Psoas muscle (tissue), 8 donors: ENCODE measurements around the gene RHBDF2. TPM values are rescaled to one million over a fixed set of nuclear protein-coding genes. Genes with fewer than 3 reads are reported as not detected.
A peak's percentile ranks its signal among the peaks of the same experiment; 100 is the strongest.

ENCODE experiments used
- ATAC-seq, 4 donors: fragments of 200-7000 bp; cut with Tn5 transposase; one replicate each; pipeline ENCODE4 v1.9.1; 2020; ENCODE audit warnings: moderate library complexity in 3 of 4, mild to moderate bottlenecking in 2 of 4
- DNase-seq, 2 donors: peaks; one replicate each; pipeline ENCODE4 v3.0.0-alpha.2; 2020
- H3K27ac ChIP-seq: fragments of 200-600 bp; one replicate; pipeline ENCODE4 v1.8.0; 2022
- H3K27me3 ChIP-seq, 3 donors: fragments of 200-600 bp in 1 of 3; one replicate each; pipeline versions ENCODE4 v1.6.1 to v1.8.0; 2013 to 2022; ENCODE audit warnings: low read length in 2 of 3, mild to moderate bottlenecking in 2 of 3, moderate library complexity in 1 of 3; ENCODE audit not compliant: insufficient read depth in 3 of 3
- H3K36me3 ChIP-seq, 2 donors: fragments of 200-600 bp in 1 of 2; one replicate each; pipeline versions ENCODE4 v1.6.1 to v1.8.0; 2013 to 2022; ENCODE audit warnings: low read depth in 1 of 2, mild to moderate bottlenecking in 1 of 2, moderate library complexity in 1 of 2; ENCODE audit not compliant: insufficient read depth in 1 of 2
- H3K4me1 ChIP-seq: fragments of 200-600 bp; one replicate; pipeline ENCODE4 v1.8.0; 2022
- H3K4me3 ChIP-seq: fragments of 200-600 bp; one replicate; pipeline ENCODE4 v1.8.0; 2022; ENCODE audit warnings: mild to moderate bottlenecking
- H3K9me3 ChIP-seq: fragments of 200-600 bp; one replicate; pipeline ENCODE4 v1.8.0; 2022
- CTCF ChIP-seq: fragments of 200-600 bp; IDR thresholded peaks from one replicate; pipeline ENCODE4 v1.8.0; 2022; ENCODE audit warnings: antibody characterized with exemption
- WGBS, 3 donors: extraction: QIAGEN DNeasy Blood & Tissue Kit; methylation state at CpG; one replicate each; pipeline versions ENCODE4 v1.1.6 to v1.1.7; 2013; 5-methylcytosine and 5-hydroxymethylcytosine counted together
- intact Hi-C, 2 donors: fragments of 100-400 bp; cut with DNase I; formaldehyde crosslinking; loops; one replicate each; pipeline versions ENCODE4 v1.11.0 to v1.14.2; 2022
- polyA plus RNA-seq, 3 donors: library from polyadenylated mRNA; stranded (reverse); fragments of 200-250 nt; gene quantifications; one replicate each; pipeline ENCODE4 v1.2.3, GENCODE V29; 2013
- total RNA-seq, 4 donors: library from RNA; stranded (reverse); fragmentation: NEBNext Ultra II Directional in 2 of 4; extraction: Animal tissue kit (Norgen Biotek cat#: 25700) in 2 of 4; gene quantifications; one replicate each; pipeline versions ENCODE4 v1.2.1 to v1.2.4, GENCODE V29; 2021 to 2023
- donor health status: healthy with polysubstance abuse.
- donor health status: DM: no; HTN: no; CAD: no; lungs with moderate emphysema.
- donor health status: Bipolar disorder and iron deficiency.
- donor health status: healthy.
- donor health status: DM: yes; HTN: yes; CAD: no.
- donor health status: DM: no; HTN: no; CAD: no.
- donor health status: DM: no; HTN: no; CAD: no.
- donor health status: DM: yes; HTN: yes; CAD: no.

Gene RHBDF2
- total and polyA plus RNA-seq, 7 donors = 6.6 to 23.1 (median 13.3) TPM

- DNase-seq (peak; percentile 81 to 90), ATAC-seq (peak; percentile 72 to 82 (median 77))
- Histone ChIP-seq H3K27ac (peak overlapping the region; percentile 94), H3K4me3 (peak overlapping the region; percentile 55), H3K36me3 (no peaks in the 10 kb centered on the region), H3K27me3 (no peaks in the 10 kb centered on the region), H3K9me3 (no peaks in the 10 kb centered on the region), H3K4me1 (peaks cover 50% of the 10 kb centered on the region)
- 6 to 9% (median 9%) methylated on average over 31 of the region's 31 CpGs for WGBS, 3 donors
- TF ChIP-seq CTCF = no peak
- intact Hi-C loops = no loop called here
Observed at GRCh38 chr17:76497979-76498875, 3.0 kb downstream of the RHBDF2 start.

DNA sequence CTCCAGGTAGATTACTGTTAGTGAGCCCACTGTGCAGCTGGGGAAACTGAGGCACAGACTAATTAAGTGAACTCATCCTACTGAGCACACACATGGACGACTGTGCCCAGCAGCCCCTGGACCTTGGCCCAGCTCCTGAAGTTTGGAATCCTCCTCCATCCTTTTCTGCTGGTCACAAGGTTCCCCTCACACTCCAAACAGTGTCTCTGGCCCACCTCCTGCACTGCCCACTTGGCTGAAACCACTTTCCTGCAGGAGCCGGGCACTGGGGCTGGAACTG lies 3.6 kb downstream of the RHBDF2 start:
- H3K27me3 ChIP-seq = no peaks in the 10 kb centered on the region
- H3K4me3 ChIP-seq = peak overlapping the region; percentile 55
- ATAC-seq = no peak
- no peak for DNase-seq
- 11 to 16% (median 13%) methylated on average over 2 of the region's 2 CpGs for WGBS, 3 donors
- no peaks in the 10 kb centered on the region for H3K9me3 ChIP-seq
- H3K27ac ChIP-seq = peak overlapping the region; percentile 94
- H3K4me1 ChIP-seq = peaks cover 55% of the 10 kb centered on the region
- TF ChIP-seq CTCF = no peak
- intact Hi-C loops = no loop called here
- H3K36me3 ChIP-seq = no peaks in the 10 kb centered on the region

GRCh38 chr17:76496464-76496863 lies 4.8 kb downstream of the RHBDF2 start:
- intact Hi-C loops = no loop called here
- peak overlapping the region; percentile 94 for H3K27ac ChIP-seq
- H3K36me3 ChIP-seq = no peaks in the 10 kb centered on the region
- no peak for DNase-seq
- 85 to 93% (median 89%) methylated on average over 6 of the region's 6 CpGs for WGBS, 3 donors
- peaks cover 63% of the 10 kb centered on the region for H3K4me1 ChIP-seq
- TF ChIP-seq CTCF = no peak
- no peaks in the 10 kb centered on the region for H3K27me3 ChIP-seq
- ATAC-seq = no peak
- no peak overlapping the region for H3K4me3 ChIP-seq
- no peaks in the 10 kb centered on the region for H3K9me3 ChIP-seq

DNA sequence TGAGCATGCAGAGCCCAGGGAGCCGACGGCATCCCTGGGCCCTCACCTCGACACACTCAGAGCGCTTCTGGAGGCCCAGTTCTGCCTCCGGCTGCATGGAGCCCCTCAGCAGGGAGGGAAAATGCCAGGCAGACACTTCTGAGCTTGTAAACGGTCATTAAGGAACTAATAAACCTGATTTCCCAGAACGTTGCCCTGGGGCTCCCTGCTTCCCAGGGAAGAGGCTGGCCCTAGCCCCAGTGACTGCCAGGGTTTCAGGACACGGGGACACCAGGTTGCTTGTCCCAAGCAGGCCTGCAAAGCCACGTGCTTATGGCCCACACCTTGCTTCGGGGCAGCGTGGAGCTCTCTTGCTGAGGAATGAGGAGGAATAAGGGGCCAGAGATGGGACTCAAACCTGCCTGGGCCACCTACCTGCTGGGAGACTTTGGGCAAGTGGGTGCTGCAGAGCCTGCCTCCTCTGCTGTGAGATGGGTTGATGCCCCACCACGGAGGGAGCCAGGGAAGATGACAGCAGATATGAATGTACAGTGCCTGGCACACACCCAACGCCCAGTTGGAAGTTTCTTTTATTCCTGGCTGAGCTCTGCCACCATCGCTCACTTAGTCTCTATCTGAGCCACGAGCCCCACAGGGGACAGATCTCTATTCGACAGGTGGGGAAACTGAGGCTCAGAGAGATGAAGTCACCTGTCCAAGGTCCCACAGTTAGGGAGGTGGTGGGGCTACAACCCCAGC lies 5.4 kb downstream of the RHBDF2 start:
- no peaks in the 10 kb centered on the region for H3K9me3 ChIP-seq
- ATAC-seq (no peak), DNase-seq (no peak)
- peaks cover 63% of the 10 kb centered on the region for H3K4me1 ChIP-seq
- H3K27ac ChIP-seq = peak overlapping the region; percentile 23
- no peak overlapping the region for H3K4me3 ChIP-seq
- no peaks in the 10 kb centered on the region for H3K27me3 ChIP-seq
- intact Hi-C loops = no loop called here
- 70 to 82% (median 79%) methylated on average over 16 of the region's 16 CpGs for WGBS, 3 donors
- no peaks in the 10 kb centered on the region for H3K36me3 ChIP-seq
- no peak for TF ChIP-seq CTCF
